GM20431 (cell line): ENCODE results near the gene GTF3C5.
"Not testable (repeated sequence)": the region's sequence is repeated elsewhere in the genome, so short reads cannot be mapped to it uniquely, and the experiment has no call there.

Source experiments
- in situ Hi-C: fragments of 300-500 bp; cut with MseI, MboI; formaldehyde crosslinking; loops from one replicate; pipeline ENCODE4 v1.15.0; 2020; ENCODE audit warnings: low sequenced_read_pairs; ENCODE audit not compliant: unreplicated experiment

Gene GTF3C5

DNA sequence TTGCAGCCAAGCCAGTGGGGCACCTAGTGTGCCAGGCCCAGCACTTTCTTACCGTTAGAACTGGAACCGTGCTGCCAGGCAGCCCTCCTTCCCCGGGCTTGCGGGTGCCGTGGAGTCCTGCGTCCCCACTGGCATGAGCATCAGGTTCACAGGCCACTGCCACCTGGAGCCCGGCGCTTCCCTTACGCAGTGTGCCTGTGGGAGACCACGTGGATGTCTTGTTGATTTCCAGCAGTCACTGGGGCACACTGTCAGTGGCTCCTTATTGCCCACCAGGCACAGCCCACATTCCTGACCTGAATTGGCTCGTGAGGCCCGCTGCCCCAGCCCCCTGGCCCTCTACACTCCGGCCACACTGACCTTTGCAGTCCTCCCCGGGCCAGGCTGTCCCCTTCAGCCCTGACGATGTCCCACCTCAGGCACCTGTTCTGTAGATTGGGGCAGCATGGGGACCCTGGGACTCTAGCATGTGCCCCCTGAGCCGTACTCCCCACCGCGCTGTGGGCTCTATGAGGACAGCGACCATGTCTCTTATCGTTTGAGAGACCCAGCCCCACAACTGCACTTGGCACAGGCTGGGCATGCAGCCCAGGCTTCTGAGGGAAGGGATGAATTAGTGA, 20.6 kb downstream of the GTF3C5 start:
- in situ Hi-C loops: no loop called here

DNA sequence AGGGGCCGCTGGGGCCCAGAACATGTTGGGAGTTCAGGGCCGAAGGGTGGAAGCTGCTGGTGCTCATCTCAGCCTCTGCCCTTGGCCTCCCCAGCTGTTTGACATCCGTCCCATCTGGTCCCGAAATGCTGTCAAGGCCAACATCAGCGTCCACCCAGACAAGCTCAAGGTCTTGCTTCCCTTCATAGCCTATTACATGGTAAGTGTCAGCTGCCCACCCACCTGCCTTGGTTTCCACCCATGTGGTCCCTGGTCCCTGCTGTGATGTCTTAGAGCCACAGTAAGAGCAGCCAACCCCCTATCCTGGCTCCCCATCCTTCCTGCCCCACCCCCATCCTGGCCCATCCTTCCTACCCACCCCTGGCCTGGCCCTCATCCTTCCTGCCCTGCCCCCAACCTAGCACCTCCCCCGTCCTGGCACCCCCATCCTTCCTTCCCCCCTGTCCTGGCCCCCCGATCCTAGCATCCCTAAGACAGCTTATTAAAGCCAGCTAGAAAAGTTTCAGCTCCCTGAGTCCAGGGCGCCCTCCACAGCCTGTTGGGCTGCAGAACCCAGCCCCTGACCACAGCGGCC, 21.3 kb downstream of the GTF3C5 start:
- in situ Hi-C loops: no loop called here

DNA sequence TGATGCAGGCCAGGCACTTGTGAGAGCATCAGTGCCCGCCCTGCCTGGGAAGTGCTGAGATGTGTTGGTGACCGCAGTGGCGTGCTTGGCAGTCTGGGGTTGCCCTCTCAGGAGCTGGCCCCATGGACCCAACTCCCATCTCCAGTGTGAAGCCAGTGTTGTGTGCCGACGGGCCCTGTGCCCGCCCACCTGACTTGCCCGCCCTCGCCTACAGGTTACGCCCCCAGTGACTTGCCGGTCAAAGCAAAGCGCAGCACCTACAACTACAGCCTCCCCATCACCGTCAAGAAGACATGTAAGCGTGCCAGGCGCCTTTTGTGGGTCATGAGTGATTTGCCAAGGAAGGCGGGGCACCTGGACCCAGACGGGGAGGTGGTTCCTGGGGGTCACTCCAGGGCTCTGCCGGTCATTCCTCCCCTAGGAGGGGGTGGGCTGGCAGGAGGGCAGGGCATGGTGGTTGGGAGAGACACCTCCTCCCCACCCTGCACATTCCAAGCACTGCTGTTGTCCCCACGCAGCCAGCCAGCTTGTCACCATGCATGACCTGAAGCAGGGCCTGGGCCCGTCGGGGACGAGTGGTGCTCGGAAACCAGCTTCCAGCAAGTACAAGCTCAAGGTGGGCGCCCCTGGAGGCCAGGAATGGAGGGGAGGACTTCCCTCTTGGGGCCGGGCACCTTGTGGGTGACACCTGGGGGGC, 23.5 kb downstream of the GTF3C5 start:
- in situ Hi-C loops: no loop called here

DNA sequence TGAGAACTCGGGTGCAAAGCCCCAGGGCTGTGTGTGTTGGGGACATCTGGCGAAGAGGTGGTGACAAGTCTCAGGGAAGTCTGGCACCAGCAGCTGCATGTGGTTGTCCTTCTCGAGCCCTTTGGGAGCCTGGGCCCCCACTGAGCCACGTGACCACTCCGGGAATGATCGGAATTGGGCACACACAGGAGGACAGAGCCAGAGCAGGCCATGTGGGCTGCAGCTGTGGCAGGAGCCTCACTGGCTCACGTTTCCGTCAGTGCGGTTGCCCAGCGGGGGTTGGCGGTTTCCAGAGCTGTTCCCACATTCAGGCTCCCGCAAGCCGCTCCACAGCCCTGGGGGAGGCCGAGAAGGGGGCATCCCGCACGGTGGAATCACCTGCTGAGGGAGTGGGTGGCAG, 24.2 kb downstream of the GTF3C5 start:
- in situ Hi-C loops: no loop called here

DNA sequence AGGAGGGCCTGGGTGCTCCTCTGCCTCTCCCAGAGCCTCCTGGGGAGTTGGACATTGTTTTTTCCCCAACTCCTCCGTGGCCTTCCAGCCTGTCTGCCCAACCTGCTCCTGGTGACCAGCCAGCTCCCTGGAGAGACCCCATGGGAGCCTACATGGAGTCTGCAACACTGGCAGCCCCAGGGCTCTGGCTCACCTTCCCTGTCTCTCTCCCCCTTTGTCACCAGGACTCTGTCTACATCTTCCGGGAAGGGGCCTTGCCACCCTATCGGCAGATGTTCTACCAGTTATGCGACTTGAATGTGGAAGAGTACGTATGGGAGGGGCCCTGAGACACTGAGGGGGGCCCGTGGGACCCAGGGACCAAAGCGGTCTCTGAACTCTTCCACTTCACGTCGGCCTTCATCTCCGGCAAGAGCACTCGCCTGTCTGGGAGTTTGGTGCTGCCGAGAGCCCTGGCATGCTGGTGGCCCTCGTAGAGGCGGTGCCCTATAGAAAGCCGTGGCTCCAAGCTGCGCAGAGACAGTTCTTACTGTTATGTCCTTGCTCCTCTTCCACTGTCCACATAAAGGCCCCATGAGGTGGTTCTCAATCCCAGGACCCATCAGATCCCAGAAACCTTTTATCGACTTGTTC, 25.1 kb downstream of the GTF3C5 start:
- in situ Hi-C loops: no loop called here

DNA sequence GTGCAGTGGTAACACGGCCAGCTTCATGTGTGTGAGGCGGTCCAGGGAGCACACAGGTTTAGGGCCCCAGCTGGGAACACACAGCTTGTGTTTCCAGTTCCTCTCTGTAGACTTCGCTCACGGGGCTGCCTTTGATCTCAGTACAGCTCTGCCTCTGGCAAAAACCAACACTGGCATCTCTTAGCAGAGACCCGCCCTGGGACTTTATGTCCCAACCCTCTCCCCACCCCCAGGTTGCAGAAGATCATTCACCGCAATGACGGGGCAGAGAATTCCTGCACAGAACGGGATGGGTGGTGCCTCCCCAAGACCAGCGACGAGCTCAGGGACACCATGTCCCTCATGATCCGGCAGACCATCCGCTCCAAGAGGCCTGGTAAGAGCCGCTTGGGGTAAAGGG, 25.7 kb downstream of the GTF3C5 start:
- in situ Hi-C loops: no loop called here

DNA sequence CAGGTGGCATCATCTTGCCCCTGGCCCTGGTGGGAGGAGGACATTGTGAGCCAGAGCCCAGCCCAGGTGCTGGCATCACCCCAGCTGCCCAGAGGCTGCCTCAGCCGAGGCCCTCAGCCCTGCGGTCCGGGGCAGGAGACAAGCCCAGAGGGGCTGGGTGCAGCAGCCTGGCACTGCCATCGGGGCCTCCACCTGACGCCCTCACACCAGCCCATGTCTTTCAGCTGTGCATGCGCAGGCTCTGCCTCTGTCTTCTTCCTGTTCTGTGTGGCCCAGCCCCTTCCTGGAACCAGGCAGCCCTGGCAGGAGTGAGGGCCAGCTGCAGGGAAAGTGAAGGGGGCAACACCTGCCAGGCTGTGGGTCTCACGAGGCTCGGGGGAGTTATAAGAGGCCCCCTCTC, 26.2 kb downstream of the GTF3C5 start:
- in situ Hi-C loops: no loop called here

DNA sequence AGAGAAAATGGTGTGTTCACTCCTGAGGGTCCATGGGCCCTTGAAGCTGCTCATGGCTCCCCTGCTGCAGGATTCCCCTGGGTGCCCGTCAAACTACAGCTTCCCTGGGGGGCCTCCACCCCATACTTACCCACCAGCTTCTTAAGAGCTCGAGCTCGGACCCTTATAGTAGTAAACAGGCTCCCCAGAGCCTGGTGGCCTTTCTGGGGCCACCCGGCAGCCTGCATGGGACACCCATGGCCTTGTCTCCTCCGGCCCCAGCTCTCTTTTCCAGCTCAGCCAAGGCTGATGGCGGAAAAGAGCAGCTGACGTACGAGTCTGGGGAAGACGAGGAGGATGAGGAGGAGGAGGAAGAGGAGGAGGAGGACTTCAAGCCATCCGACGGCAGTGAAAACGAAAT, 26.8 kb downstream of the GTF3C5 start:
- in situ Hi-C loops: no loop called here

DNA sequence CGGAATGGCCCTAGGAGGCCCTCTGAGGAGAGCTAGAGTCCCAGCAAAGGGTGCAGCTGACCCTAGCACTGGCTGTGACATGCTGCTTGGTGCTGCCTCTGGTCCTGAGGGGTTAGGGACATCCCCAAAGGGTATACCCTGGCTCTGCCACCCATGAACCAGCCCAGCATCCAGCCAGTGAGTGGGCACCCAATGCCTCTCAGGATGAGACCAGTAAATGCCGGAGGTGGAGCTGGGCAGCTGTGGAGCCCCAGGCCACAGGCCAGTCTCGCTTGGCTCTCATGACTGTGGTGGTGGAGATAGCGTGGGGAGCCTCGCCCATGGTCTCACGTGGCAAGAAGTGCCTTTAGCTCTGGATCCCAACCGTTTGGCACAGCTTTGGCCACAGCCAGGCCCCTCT, 27.3 kb downstream of the GTF3C5 start:
- in situ Hi-C loops: no loop called here

DNA sequence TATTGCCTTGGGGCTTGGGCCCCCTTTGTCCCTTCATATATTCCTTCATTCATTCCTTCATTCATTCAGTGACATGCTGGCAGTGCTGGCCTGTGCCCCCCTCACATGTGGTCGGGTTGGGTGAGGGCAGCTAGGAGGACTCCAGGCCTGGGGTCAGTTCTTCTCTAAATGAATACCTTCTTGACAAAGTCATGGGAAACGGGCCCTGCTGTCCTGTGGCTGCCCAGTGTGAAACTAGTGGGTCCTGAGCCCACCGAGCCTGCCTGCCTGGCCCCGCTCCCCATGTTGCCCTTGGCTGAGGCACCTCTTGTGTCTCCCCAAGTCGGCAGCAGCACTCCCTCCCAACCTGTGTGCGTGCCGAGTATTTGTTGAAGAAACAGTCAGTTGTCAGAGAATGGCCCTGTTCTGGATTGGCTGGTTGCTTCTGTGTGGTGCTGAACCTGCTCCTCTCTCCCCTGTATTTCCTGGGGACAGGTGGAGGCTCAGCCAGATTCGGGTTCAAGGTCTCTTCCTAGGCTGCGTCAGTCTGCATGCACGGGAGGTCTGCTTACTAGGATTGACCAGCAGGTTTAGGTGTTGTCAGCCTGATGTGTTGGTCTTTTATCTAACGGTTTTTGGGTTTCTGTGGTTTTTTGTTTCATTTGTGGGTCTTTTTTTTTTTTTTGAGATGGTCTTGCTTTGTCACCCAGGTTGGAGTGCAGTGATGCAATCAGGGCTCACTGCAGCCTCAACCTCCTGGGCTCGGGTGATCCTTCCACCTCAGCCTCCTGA, 27.9 kb downstream of the GTF3C5 start:
- in situ Hi-C loops: no loop called here

DNA sequence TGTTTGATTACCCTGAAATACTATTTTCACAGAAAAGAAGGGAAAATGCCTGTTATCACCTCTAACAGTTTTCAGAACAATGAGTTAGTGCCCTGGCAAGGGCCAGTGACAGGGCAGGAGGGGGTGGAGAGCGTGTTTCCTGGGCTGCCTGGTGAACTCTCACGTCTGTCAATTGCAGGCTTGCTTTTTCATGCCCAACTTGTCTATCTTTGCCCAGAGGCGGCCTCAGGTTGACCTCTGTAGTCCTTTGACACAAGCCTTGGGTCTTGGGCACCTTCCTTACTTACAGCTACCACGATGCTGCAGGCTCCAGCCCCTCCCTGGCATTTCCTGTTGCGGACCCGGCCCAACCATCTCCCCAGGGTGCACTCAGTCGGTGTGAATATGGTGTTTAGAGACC, 28.8 kb downstream of the GTF3C5 start:
- in situ Hi-C loops: no loop called here

DNA sequence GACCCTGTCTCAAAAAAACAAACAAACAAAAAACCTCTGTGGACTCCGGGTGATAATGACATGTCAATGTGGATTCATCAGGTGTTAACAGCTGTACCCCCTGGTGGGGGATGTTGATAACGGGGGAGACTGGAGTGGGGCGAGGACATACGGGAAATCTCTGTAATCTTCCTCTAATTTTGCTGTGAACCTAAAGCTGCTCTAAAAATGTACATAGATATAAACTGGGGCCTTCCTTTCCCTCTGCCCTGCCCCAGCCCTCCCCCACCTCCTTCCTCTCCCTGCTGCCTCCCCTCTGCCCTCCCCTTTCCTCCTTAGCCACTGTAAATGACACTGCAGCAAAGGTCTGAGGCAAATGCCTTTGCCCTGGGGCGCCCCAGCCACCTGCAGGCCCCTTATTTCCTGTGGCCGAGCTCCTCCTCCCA, 29.6 kb downstream of the GTF3C5 start:
- in situ Hi-C loops: no loop called here

DNA sequence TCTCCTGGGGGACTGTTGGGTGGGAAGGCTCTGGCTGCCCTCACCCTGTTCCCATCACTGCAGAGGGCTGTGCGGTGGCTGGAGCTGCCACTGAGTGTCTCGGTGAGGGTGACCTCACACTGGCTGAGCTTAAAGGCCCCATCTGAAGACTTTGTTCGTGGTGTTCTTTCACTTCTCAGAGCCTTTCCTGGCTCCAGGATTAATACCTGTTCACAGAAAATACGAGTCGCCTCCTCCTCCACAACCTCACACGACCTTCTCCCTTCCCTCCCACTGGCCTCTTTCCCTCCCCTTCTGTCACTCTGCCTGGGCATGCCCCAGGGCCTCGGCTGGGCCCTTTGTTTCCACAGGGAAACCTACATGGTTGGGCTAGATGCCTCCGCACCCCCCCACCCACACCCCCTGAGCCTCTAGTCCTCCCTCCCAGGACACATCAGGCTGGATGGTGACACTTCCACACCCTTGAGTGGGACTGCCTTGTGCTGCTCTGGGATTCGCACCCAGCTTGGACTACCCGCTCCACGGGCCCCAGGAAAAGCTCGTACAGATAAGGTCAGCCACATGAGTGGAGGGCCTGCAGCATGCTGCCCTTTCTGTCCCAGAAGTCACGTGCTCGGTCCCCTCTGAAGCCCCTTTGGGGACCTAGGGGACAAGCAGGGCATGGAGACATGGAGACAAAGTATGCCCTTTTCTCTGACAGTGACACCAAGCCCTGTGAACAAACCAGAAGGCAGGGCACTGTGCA, 30.4 kb downstream of the GTF3C5 start:
- in situ Hi-C loops: not testable (repeated sequence)

DNA sequence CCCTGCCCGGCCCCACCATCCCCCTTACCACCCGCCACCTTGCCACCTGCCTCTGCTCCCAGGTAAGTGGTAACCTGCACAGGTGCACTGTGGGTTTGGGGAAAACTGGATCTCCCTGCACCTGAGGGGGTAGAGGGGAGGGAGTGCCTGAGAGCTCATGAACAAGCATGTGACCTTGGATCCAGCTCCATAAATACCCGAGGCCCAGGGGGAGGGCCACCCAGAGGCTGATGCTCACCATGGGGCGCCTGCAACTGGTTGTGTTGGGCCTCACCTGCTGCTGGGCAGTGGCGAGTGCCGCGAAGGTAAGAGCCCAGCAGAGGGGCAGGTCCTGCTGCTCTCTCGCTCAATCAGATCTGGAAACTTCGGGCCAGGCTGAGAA, 31.0 kb downstream of the GTF3C5 start, which contains the start of gene CEL:
Gene CEL, plus strand, starts transcription at position 218 of the 382 bp plus-strand sequence. Its CDS starts 22 bp downstream, at position 240.
- in situ Hi-C loops: not testable (repeated sequence)

DNA sequence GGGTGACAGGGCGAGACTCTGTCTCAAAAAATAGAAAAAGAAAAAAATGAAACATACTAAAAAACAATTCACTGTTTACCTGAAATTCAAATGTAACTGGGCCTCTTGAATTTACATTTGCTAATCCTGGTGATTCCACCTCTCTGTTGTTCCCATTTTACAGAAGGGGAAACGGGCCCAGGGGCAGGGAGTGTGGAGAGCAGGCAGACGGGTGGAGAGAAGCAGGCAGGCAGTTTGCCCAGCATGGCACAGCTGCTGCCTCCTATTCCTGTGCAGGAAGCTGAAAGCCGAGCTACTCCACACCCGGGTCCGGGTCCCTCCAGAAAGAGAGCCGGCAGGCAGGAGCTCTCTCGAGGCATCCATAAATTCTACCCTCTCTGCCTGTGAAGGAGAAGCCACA, 31.8 kb downstream of the GTF3C5 start:
- in situ Hi-C loops: not testable (repeated sequence)

DNA sequence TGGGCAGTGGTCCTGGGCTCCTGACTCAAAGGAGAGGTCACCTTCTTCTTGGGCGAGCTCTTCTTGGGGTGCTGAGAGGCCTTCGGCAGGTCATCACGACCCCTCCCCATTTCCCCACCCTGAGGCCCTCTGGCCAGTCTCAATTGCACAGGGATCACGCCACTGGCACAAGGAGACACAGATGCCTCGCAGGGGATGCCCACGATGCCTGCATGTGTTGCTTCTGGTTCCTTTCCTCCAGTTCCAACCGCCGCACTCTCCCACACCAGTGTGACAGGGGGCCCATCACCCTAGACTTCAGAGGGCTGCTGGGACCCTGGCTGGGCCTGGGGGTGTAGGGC, 32.3 kb downstream of the GTF3C5 start:
- in situ Hi-C loops: no loop called here

DNA sequence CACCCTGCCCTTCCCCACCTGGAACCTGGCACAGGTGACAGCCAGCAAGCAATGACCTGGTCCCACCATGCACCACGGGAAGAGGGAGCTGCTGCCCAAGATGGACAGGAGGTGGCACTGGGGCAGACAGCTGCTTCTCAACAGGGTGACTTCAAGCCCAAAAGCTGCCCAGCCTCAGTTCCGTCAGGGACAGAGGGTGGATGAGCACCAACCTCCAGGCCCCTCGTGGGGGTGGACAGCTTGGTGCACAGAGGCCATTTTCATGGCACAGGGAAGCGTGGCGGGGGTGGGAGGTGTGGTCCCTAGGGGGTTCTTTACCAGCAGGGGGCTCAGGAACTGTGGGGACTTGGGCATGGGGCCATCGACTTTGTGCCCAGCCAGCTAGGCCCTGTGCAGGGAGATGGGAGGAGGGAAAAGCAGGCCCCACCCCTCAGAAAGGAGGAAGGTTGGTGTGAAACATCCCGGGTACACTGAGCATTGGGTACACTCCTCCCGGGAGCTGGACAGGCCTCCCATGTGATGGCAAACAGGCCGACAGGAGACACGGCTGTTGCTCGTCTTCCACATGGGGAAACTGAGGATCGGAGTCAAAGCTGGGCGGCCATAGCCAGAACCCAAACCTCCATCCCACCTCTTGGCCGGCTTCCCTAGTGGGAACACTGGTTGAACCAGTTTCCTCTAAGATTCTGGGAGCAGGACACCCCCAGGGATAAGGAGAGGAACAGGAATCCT, 32.9 kb downstream of the GTF3C5 start:
- in situ Hi-C loops: no loop called here

DNA sequence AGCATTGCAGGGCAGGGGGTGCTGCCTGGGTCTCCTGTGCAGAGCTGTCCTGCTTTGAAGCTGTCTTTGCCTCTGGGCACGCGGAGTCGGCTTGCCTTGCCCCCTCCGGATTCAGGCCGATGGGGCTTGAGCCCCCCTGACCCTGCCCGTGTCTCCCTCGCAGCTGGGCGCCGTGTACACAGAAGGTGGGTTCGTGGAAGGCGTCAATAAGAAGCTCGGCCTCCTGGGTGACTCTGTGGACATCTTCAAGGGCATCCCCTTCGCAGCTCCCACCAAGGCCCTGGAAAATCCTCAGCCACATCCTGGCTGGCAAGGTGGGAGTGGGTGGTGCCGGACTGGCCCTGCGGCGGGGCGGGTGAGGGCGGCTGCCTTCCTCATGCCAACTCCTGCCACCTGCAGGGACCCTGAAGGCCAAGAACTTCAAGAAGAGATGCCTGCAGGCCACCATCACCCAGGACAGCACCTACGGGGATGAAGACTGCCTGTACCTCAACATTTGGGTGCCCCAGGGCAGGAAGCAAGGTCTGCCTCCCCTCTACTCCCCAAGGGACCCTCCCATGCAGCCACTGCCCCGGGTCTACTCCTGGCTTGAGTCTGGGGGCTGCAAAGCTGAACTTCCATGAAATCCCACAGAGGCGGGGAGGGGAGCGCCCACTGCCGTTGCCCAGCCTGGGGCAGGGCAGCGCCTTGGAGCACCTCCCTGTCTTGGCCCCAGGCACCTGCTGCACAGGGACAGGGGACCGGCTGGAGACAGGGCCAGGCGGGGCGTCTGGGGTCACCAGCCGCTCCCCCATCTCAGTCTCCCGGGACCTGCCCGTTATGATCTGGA, 33.7 kb downstream of the GTF3C5 start:
- in situ Hi-C loops: no loop called here

DNA sequence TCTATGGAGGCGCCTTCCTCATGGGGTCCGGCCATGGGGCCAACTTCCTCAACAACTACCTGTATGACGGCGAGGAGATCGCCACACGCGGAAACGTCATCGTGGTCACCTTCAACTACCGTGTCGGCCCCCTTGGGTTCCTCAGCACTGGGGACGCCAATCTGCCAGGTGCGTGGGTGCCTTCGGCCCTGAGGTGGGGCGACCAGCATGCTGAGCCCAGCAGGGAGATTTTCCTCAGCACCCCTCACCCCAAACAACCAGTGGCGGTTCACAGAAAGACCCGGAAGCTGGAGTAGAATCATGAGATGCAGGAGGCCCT, 34.2 kb downstream of the GTF3C5 start:
- in situ Hi-C loops: no loop called here
